K562 (cell line): ENCODE data around the gene RERG. TPM values are rescaled to one million over a fixed set of nuclear protein-coding genes. Genes with fewer than 3 reads are reported as not detected.

Source experiments
- ARID1B ChIP-seq: fragments of 450-650 bp; IDR thresholded peaks from 2 replicates; pipeline ENCODE4 v1.6.1; 2016; ENCODE audit warnings: antibody characterized with exemption, mild to moderate bottlenecking, inconsistent platforms
- CEBPG ChIP-seq, 3 experiments: fragments of 200-800 bp in 1 of 3; sonication (Bioruptor generic) in 1 of 3; sonication (generic) in 1 of 3; formaldehyde crosslinking in 1 of 3; IDR thresholded peaks in 2 of 3; conservative IDR thresholded peaks in 1 of 3; 2 replicates each; pipeline versions ENCODE4 v1.6.1 to v1.8.0; 2016 to 2022; ENCODE audit warnings: missing compliant biosample characterization in 2 of 3, missing genetic modification characterization in 2 of 3, mild to moderate bottlenecking in 1 of 3, missing genetic modification reagents in 1 of 3
- IFI16 ChIP-seq: fragments of 250-450 bp; sonication (Bioruptor Pico); IDR thresholded peaks from 2 replicates; pipeline ENCODE4 v2.1.2; 2022; ENCODE audit warnings: mild to moderate bottlenecking, inconsistent platforms
- L3MBTL2 ChIP-seq: fragments of 450-650 bp; IDR thresholded peaks from 2 replicates; pipeline ENCODE4 v1.6.1; 2016; ENCODE audit warnings: mild to moderate bottlenecking, moderate library complexity
- LEF1 ChIP-seq: fragments of 450-650 bp; IDR thresholded peaks from 2 replicates; pipeline ENCODE4 v1.6.1; 2016; ENCODE audit warnings: mild to moderate bottlenecking
- NFYB ChIP-seq: IDR thresholded peaks from 2 replicates; pipeline ENCODE4 v1.6.1; 2011; ENCODE audit warnings: mild to moderate bottlenecking, moderate library complexity; ENCODE audit not compliant: insufficient read length; ENCODE audit errors: extremely low read depth
- STAG1 ChIP-seq: sonication (generic); formaldehyde crosslinking; IDR thresholded peaks from 2 replicates; pipeline ENCODE4 v1.5.0; 2020; ENCODE audit warnings: missing genetic modification reagents, borderline replicate concordance
- ZNF76 ChIP-seq: fragments of 250-450 bp; sonication (Bioruptor Pico); IDR thresholded peaks from 2 replicates; pipeline ENCODE4 v1.4.0; 2020; ENCODE audit warnings: mild to moderate bottlenecking, moderate library complexity, borderline replicate concordance
- polyA plus RNA-seq, 8 experiments: library from polyadenylated mRNA; depleted of rRNA in 4 of 8; stranded (reverse) in 5 of 8; unstranded in 3 of 8; fragments of >200 nt; fragmentation: Nextera tagmentation in 2 of 8; fragmentation: Illumina TruSeq in 1 of 8; extraction: Ambion mirVana in 2 of 8; extraction: Trizol in 1 of 8; gene quantifications; 2 replicates each; pipeline versions ENCODE4 v1.2.1 to v1.2.3, GENCODE V29; 2011 to 2014; ENCODE audit warnings: inconsistent platforms in 1 of 8, missing spikeins in 1 of 8
- total RNA-seq, 7 experiments: library from RNA; depleted of rRNA in 6 of 7; stranded (reverse); fragments of >200 nt in 6 of 7; fragmentation: Illumina TruSeq in 2 of 7; extraction: Trizol in 2 of 7; gene quantifications; 2 replicates each; pipeline versions ENCODE4 v1.2.1 to v1.2.3, GENCODE V29; 2011 to 2021; ENCODE audit warnings: low replicate concordance in 1 of 7
- TF ChIP-seq, protein P1 (sequence below): fragments of 250-450 bp; sonication (Bioruptor Pico); IDR thresholded peaks from 2 replicates; pipeline ENCODE4 v1.5.1; 2021; ENCODE audit warnings: mild to moderate bottlenecking
- TF ChIP-seq, protein P2 (sequence below), 2 experiments: fragments of 450-650 bp in 1 of 2; sonication (generic) in 1 of 2; formaldehyde crosslinking in 1 of 2; IDR thresholded peaks in 1 of 2; conservative IDR thresholded peaks in 1 of 2; 2 replicates each; pipeline versions ENCODE4 v1.6.1 to v1.8.1; 2016 to 2023; ENCODE audit warnings: mild to moderate bottlenecking in 2 of 2, moderate library complexity in 2 of 2, inconsistent platforms in 1 of 2, missing genetic modification reagents in 1 of 2

RERG gene
- total and polyA plus RNA-seq, 9 of the 15 experiments (the other 6 are each of a cell fraction or from before 2014, with no cell fraction given) = 2.2 to 7.3 (median 3.0) TPM

DNA sequence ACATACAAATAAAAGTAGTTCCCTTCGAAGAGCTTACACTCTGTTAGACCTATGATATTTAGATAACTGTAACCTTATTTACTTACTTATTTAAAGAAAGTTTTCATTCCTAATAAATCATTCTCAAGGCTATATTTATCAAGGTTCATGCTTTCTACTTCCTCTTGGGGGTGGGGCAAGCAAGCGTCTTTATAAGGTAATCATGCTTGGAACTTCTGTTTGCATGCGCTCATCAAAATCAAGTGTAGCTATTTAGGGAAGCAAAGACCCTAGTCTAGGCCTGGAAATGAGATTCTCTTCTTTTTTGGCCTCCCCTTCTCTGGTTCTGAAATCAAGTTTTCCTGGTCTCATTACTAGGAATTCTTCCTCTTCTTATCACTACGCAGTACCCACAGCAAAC lies 766 bp downstream of the RERG start (continued):
- TF ChIP-seq LEF1 (no peak), L3MBTL2 (no peak), NFYB (no peak), ZNF76 (CRISPR knock-in tag) (no peak), CEBPG (CRISPR knock-in tag; IDR thresholded peaks at IDR 0.05) (no peak), CEBPG (tag; conservative IDR thresholded peaks at IDR 0.05 in 1 of 2, IDR thresholded peaks at IDR 0.05 in 1 of 2) (no peak), ARID1B (no peak), IFI16 (CRISPR knock-in tag) (no peak), STAG1 (no peak)
- TF ChIP-seq, protein P1, sequence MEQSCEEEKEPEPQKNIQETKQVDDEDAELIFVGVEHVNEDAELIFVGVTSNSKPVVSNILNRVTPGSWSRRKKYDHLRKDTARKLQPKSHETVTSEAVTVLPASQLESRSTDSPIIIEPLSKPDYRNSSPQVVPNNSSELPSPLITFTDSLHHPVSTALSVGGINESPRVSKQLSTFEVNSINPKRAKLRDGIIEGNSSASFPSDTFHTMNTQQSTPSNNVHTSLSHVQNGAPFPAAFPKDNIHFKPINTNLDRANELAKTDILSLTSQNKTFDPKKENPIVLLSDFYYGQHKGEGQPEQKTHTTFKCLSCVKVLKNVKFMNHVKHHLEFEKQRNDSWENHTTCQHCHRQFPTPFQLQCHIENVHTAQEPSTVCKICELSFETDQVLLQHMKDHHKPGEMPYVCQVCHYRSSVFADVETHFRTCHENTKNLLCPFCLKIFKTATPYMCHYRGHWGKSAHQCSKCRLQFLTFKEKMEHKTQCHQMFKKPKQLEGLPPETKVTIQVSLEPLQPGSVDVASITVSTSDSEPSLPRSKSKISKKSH (CRISPR knock-in tag) = no peak
- TF ChIP-seq, protein P2, sequence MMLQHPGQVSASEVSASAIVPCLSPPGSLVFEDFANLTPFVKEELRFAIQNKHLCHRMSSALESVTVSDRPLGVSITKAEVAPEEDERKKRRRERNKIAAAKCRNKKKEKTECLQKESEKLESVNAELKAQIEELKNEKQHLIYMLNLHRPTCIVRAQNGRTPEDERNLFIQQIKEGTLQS (IDR thresholded peaks at IDR 0.05) = no peak
- TF ChIP-seq, protein P2 (CRISPR knock-in tag; conservative IDR thresholded peaks at IDR 0.05) = no peak
